Measurements from ENCODE around the gene ZNF124.

ZNF124 gene

DNA sequence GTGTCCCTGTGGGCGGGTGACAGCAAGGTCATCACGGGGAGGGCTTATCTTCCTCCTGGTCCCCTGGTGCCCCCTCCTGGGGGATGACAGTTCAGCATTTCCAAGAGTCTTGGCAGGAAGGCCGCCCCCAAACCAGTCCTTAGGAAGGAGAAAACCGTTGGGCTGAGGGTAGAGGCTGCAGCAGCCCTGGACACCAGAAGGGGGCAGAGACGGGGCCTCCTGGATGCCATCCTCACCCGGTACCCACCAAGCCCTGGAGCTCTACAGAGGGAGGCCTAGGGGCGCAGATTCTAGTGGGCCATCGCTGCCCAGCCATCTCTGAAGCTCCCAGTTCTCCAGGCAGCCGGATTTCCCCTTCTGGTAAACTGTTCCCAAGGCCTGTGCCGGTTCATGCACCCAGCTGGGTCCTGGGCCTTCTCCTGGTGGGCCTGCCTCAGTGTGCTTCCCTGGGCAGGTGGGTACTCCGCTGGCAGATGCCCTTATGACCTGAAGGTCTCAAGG is 52.8 kb downstream of the ZNF124 start:
- peak; percentile 92 for DNase-seq (ENCODE audit: low read depth, low spot score)
- Histone ChIP-seq H3K9ac (ENCODE audit: insufficient read length, low read depth) (no peak overlapping the region), H3K36me3 (ENCODE audit: insufficient read depth, insufficient read length, low read length) (no peaks in the 10 kb centered on the region), H3K9me3 (ENCODE audit: insufficient read depth, low read length) (no peaks in the 10 kb centered on the region), H3K27me3 (ENCODE audit: insufficient read depth, insufficient read length) (no peaks in the 10 kb centered on the region), H3K4me1 (ENCODE audit: insufficient read depth, insufficient read length) (no peaks in the 10 kb centered on the region), H3K4me3 (ENCODE audit: insufficient read length, low read depth) (no peak overlapping the region)
- TF ChIP-seq YY1 (IDR thresholded peaks at IDR 0.05; ENCODE audit: insufficient read depth, insufficient read length) (no peak), ZNF274 (IDR thresholded peaks at IDR 0.05; ENCODE audit: low read depth, low read length) (no peak), SUZ12 (IDR thresholded peaks at IDR 0.05; ENCODE audit: extremely low read depth, insufficient read depth, insufficient read length) (no peak)

DNA sequence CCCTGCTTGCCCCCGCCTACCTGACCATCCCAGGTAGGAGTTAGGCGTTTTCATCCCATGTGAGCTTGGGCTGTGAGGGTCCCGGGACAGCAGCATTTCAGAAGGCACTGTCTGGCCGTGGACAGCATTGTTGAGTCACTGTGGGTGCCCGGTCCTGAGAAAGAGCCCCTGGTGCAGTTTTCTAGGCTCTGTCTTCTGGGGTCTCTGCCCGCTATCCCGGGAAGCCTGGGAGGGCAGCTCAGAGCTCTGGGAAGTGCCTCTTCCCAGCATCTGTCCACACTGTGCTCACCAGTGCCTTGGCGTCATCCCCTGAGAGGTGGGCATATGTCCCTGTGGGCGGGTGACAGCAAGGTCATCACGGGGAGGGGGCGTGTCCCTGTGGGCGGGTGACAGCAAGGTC is 56.3 kb downstream of the ZNF124 start:
- Histone ChIP-seq H3K36me3 (ENCODE audit: insufficient read depth, insufficient read length, low read length) (no peaks in the 10 kb centered on the region), H3K9ac (ENCODE audit: insufficient read length, low read depth) (no peak overlapping the region), H3K4me1 (ENCODE audit: insufficient read depth, insufficient read length) (peaks cover 4% of the 10 kb centered on the region)

DNA sequence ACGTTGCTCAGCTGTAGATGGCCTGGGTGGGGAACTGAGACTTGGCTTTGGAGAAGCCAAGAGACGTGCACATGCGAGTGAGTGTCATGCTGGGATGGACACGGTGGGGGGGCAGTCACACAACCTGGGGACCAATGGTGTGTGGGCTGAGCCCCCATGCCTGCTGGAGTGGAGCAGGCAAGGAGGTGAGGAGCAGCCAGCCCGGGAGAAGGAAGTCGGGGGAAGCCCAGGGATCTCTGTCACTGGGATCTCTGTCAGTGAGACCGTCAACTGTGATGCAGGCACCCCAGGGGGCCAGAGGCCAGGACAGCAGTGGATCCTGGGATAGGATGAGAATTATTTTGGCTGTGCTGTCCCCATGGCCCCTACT is 56.7 kb downstream of the ZNF124 start:
- no peak overlapping the region for H3K9ac ChIP-seq (ENCODE audit: insufficient read length, low read depth)
- TF ChIP-seq YY1 (IDR thresholded peaks at IDR 0.05; ENCODE audit: insufficient read depth, insufficient read length), result no peak
- TF ChIP-seq ZNF274 (IDR thresholded peaks at IDR 0.05; ENCODE audit: low read depth, low read length), result no peak
- no peak for TF ChIP-seq SUZ12 (IDR thresholded peaks at IDR 0.05; ENCODE audit: extremely low read depth, insufficient read depth, insufficient read length)
- DNase-seq (ENCODE audit: low read depth, low spot score), result no peak
- peaks cover 4% of the 10 kb centered on the region for H3K4me1 ChIP-seq (ENCODE audit: insufficient read depth, insufficient read length)
- peaks cover 37% of the 10 kb centered on the region for H3K27me3 ChIP-seq (ENCODE audit: insufficient read depth, insufficient read length)
- no peaks in the 10 kb centered on the region for H3K9me3 ChIP-seq (ENCODE audit: insufficient read depth, low read length)
- no peak overlapping the region for H3K4me3 ChIP-seq (ENCODE audit: insufficient read length, low read depth)
- no peaks in the 10 kb centered on the region for H3K36me3 ChIP-seq (ENCODE audit: insufficient read depth, insufficient read length, low read length)

More for the DNA sequence above, 56.3 kb downstream of the ZNF124 start:
- H3K4me3 ChIP-seq (ENCODE audit: insufficient read length, low read depth), result no peak overlapping the region
- H3K9me3 ChIP-seq (ENCODE audit: insufficient read depth, low read length), result no peaks in the 10 kb centered on the region
- TF ChIP-seq SUZ12 (IDR thresholded peaks at IDR 0.05; ENCODE audit: extremely low read depth, insufficient read depth, insufficient read length) (no peak), ZNF274 (IDR thresholded peaks at IDR 0.05; ENCODE audit: low read depth, low read length) (no peak), YY1 (IDR thresholded peaks at IDR 0.05; ENCODE audit: insufficient read depth, insufficient read length) (no peak)
- H3K27me3 ChIP-seq (ENCODE audit: insufficient read depth, insufficient read length), result peaks cover 33% of the 10 kb centered on the region
- DNase-seq (ENCODE audit: low read depth, low spot score), result no peak

DNA sequence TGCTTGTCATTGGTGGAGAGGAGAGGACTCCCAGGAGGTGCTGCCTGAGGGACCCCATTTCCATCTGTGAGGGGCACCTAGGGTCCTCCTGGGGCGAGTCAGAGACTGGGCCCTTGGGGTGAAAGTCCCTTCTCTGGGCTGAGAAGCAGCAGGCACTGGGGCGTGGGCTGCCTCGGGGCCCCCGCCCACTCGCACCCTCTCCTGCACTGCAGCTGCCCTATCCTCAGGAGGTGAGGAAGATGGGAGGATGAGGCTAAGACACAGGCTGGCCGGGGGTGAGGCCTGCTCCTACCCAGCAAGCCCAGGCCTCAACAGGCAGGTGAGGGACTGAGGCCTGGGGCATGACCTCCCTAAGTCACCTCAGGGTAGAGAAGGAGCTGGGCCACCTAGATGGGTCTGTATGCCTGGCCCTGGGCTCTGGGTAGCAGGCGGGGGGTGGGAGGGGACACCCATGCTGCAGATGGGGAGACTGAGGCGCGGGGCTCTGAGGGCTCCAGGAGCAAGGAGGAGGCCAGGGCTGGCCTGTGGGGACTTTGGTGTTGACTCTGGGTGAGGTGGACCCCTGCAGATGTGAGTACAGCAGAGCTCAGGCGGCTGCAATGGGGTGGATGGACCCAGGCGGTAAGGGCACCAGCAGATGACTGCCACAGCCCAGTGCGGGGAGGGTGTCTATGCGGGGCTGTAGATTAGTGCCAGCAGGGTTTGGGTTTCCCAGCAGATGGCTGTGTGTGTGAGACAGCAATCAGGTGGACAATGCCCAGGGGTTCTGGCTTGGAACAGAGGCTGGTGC is 57.3 kb downstream of the ZNF124 start:
- TF ChIP-seq SUZ12 (IDR thresholded peaks at IDR 0.05; ENCODE audit: extremely low read depth, insufficient read depth, insufficient read length), result no peak
- no peak for TF ChIP-seq ZNF274 (IDR thresholded peaks at IDR 0.05; ENCODE audit: low read depth, low read length)
- no peak for TF ChIP-seq YY1 (IDR thresholded peaks at IDR 0.05; ENCODE audit: insufficient read depth, insufficient read length)
- H3K9me3 ChIP-seq (ENCODE audit: insufficient read depth, low read length), result no peaks in the 10 kb centered on the region
- no peak overlapping the region for H3K4me3 ChIP-seq (ENCODE audit: insufficient read length, low read depth)
- DNase-seq (ENCODE audit: low read depth, low spot score), result no peak
- H3K9ac ChIP-seq (ENCODE audit: insufficient read length, low read depth), result no peak overlapping the region
- H3K27me3 ChIP-seq (ENCODE audit: insufficient read depth, insufficient read length), result peaks cover 43% of the 10 kb centered on the region
- no peaks in the 10 kb centered on the region for H3K36me3 ChIP-seq (ENCODE audit: insufficient read depth, insufficient read length, low read length)
- H3K4me1 ChIP-seq (ENCODE audit: insufficient read depth, insufficient read length), result peaks cover 4% of the 10 kb centered on the region

DNA sequence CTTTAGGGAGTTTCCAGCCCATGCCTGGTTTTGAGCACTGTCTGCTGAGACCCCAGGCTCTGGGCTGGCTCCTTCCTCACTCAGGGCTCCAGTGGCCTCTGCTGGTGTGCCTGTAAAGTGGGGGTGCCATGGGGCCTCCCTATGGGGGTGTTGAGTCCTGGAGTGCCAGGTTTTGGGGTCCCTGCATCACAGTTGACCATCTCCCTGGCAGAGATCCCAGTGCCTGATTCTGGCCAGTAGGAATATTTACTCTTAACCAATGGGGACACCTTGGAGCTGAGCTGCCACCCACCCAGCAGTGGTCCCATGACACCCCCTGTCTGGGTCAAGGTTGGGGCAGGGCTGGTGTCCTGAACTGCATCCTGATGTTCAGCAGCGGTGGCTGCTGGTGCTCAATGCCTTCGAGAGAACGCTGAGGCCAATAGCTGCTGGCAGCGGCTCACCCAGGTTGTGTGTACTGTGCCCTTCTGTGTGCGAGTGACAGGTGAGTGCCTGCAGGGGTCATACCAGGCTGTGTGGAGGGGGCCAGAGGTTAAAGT is 58.0 kb downstream of the ZNF124 start:
- Histone ChIP-seq H3K9ac (ENCODE audit: insufficient read length, low read depth) (no peak overlapping the region), H3K4me1 (ENCODE audit: insufficient read depth, insufficient read length) (peaks cover 4% of the 10 kb centered on the region), H3K36me3 (ENCODE audit: insufficient read depth, insufficient read length, low read length) (no peaks in the 10 kb centered on the region), H3K27me3 (ENCODE audit: insufficient read depth, insufficient read length) (peaks cover 47% of the 10 kb centered on the region), H3K9me3 (ENCODE audit: insufficient read depth, low read length) (no peaks in the 10 kb centered on the region), H3K4me3 (ENCODE audit: insufficient read length, low read depth) (no peak overlapping the region)
- DNase-seq (ENCODE audit: low read depth, low spot score), result no peak
- TF ChIP-seq ZNF274 (IDR thresholded peaks at IDR 0.05; ENCODE audit: low read depth, low read length), result no peak

DNA sequence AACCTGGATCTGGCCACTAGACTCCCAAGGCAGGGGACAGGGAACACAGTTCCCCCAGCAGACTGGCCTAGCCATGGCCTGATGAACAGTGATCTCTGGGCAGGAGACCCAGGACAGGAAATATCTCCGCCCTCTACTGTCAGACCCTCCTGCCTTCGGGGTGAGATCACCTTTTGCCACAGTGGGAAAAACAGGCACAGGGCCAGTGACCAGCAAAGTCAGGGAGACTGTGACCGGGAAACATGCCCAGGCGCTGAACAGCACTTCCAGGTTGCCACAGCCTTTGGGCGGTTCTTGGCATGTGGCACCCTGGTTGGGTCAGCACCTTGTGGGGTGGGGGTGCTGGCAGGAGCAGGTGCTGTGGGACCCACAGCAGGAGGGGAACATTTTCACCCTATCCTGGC is 58.7 kb downstream of the ZNF124 start:
- peaks cover 53% of the 10 kb centered on the region for H3K27me3 ChIP-seq (ENCODE audit: insufficient read depth, insufficient read length)
- H3K4me1 ChIP-seq (ENCODE audit: insufficient read depth, insufficient read length), result peaks cover 4% of the 10 kb centered on the region
- DNase-seq (ENCODE audit: low read depth, low spot score), result no peak
- no peaks in the 10 kb centered on the region for H3K36me3 ChIP-seq (ENCODE audit: insufficient read depth, insufficient read length, low read length)
- no peak overlapping the region for H3K4me3 ChIP-seq (ENCODE audit: insufficient read length, low read depth)
- no peak overlapping the region for H3K9ac ChIP-seq (ENCODE audit: insufficient read length, low read depth)
- no peak for TF ChIP-seq SUZ12 (IDR thresholded peaks at IDR 0.05; ENCODE audit: extremely low read depth, insufficient read depth, insufficient read length)
- no peak for TF ChIP-seq ZNF274 (IDR thresholded peaks at IDR 0.05; ENCODE audit: low read depth, low read length)
- TF ChIP-seq YY1 (IDR thresholded peaks at IDR 0.05; ENCODE audit: insufficient read depth, insufficient read length), result no peak
- no peaks in the 10 kb centered on the region for H3K9me3 ChIP-seq (ENCODE audit: insufficient read depth, low read length)

DNA sequence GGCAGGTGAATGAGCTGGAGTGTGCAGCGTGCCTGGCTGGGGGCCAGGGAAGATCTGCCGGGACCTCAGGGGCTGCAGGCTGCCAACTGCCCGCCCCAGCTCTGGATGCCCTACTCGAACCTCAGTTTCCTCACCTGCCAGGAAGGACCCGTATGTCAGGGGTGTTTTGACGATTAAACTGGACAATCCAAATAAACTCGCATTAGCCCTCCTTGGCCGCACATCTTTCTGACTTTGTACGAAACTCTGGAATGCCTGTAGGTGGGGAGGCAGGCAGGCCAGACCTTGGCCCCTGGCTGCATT is 59.4 kb downstream of the ZNF124 start:
- H3K4me3 ChIP-seq (ENCODE audit: insufficient read length, low read depth), result peak overlapping the region; percentile 80
- no peaks in the 10 kb centered on the region for H3K36me3 ChIP-seq (ENCODE audit: insufficient read depth, insufficient read length, low read length)
- no peaks in the 10 kb centered on the region for H3K9me3 ChIP-seq (ENCODE audit: insufficient read depth, low read length)
- H3K4me1 ChIP-seq (ENCODE audit: insufficient read depth, insufficient read length), result peaks cover 4% of the 10 kb centered on the region
- peak overlapping the region; percentile 88 for H3K9ac ChIP-seq (ENCODE audit: insufficient read length, low read depth)
- H3K27me3 ChIP-seq (ENCODE audit: insufficient read depth, insufficient read length), result peaks cover 59% of the 10 kb centered on the region
- no peak for DNase-seq (ENCODE audit: low read depth, low spot score)
- TF ChIP-seq ZNF274 (IDR thresholded peaks at IDR 0.05; ENCODE audit: low read depth, low read length), result no peak
- no peak for TF ChIP-seq YY1 (IDR thresholded peaks at IDR 0.05; ENCODE audit: insufficient read depth, insufficient read length)
- no peak for TF ChIP-seq SUZ12 (IDR thresholded peaks at IDR 0.05; ENCODE audit: extremely low read depth, insufficient read depth, insufficient read length)

All from NT2/D1 (cell line).